GM03348 (cell line): ENCODE data around the gene MALL.
"Not testable (repeated sequence)": the region's sequence is repeated elsewhere in the genome, so short reads cannot be mapped to it uniquely, and the experiment has no call there.

ENCODE experiments used
- DNase-seq: peaks from one replicate; pipeline ENCODE4 v3.0.0; 2012; ENCODE audit warnings: low spot score

The MALL gene

GRCh38 chr2:110120171-110121051, 4.8 kb upstream of the MALL start:
- DNase-seq, result no peak

GRCh38 chr2:110116033-110116710, 550 bp upstream of the MALL start:
- peak; percentile 81 for DNase-seq

- DNase-seq, result no peak
Measured at GRCh38 chr2:110114831-110115255, 779 bp downstream of the MALL start.

GRCh38 chr2:110113961-110114591, 1.5 kb downstream of the MALL start:
- DNase-seq, result no peak

- DNase-seq, result not testable (repeated sequence)
Measured at GRCh38 chr2:110108291-110108690, 7.3 kb downstream of the MALL start.

- no peak for DNase-seq
Measured at GRCh38 chr2:110107092-110108079, 8.2 kb downstream of the MALL start.

- no peak for DNase-seq
Measured at GRCh38 chr2:110106642-110107041, 9.0 kb downstream of the MALL start.

GRCh38 chr2:110105608-110106467, 9.8 kb downstream of the MALL start:
- DNase-seq, result peak; percentile 17

GRCh38 chr2:110105183-110105582, 10.4 kb downstream of the MALL start:
- DNase-seq, result no peak

GRCh38 chr2:110104025-110104771, 11.4 kb downstream of the MALL start:
- DNase-seq, result no peak

GRCh38 chr2:110103061-110103961, 12.3 kb downstream of the MALL start:
- DNase-seq, result no peak

- DNase-seq, result no peak
Measured at GRCh38 chr2:110101901-110102803, 13.5 kb downstream of the MALL start.

- DNase-seq, result peak; percentile 85
Measured at GRCh38 chr2:110101280-110101844, 14.3 kb downstream of the MALL start.

GRCh38 chr2:110100880-110101279, 14.7 kb downstream of the MALL start:
- not testable (repeated sequence) for DNase-seq

GRCh38 chr2:110100480-110100879, 15.1 kb downstream of the MALL start:
- no peak for DNase-seq

- no peak for DNase-seq
Measured at GRCh38 chr2:110099471-110100225, 16.0 kb downstream of the MALL start.

GRCh38 chr2:110099038-110099425, 16.6 kb downstream of the MALL start:
- no peak for DNase-seq
